GM11168 (cell line): Measurements from ENCODE around the gene POU6F1.
"Not testable (repeated sequence)": the region's sequence is repeated elsewhere in the genome, so short reads cannot be mapped to it uniquely, and the experiment has no call there.

Experiments
- in situ Hi-C: fragments of 300-500 bp; cut with MboI; formaldehyde crosslinking; loops from one replicate; pipeline ENCODE4 v1.12.0; 2022; ENCODE audit warnings: low sequenced_read_pairs; ENCODE audit not compliant: unreplicated experiment

Gene POU6F1

GRCh38 chr12:51217968-51218606 lies at the start of gene POU6F1:
POU6F1 (minus strand) TSS chr12:51218062; CDS start chr12:51206836, 11,226 bp downstream.
- in situ Hi-C loops: no loop called here

- in situ Hi-C loops: no loop called here
Observed at GRCh38 chr12:51265024-51265423, 47.2 kb upstream of the POU6F1 start.

- in situ Hi-C loops: no loop called here
Observed at GRCh38 chr12:51264297-51264696, 46.4 kb upstream of the POU6F1 start.

GRCh38 chr12:51263341-51263740 lies 45.5 kb upstream of the POU6F1 start:
- in situ Hi-C loops: no loop called here

- in situ Hi-C loops: no loop called here
Observed at GRCh38 chr12:51262758-51263177, 44.9 kb upstream of the POU6F1 start.

GRCh38 chr12:51259600-51259999 lies 41.7 kb upstream of the POU6F1 start:
- in situ Hi-C loops: not testable (repeated sequence)

- in situ Hi-C loops: no loop called here
Observed at GRCh38 chr12:51254536-51254935, 36.7 kb upstream of the POU6F1 start.

GRCh38 chr12:51253276-51253675 lies 35.4 kb upstream of the POU6F1 start:
- in situ Hi-C loops: no loop called here

- in situ Hi-C loops: no loop called here
Observed at GRCh38 chr12:51247523-51248206, 29.8 kb upstream of the POU6F1 start.

- in situ Hi-C loops: no loop called here
Observed at GRCh38 chr12:51246254-51246853, 28.5 kb upstream of the POU6F1 start.

GRCh38 chr12:51245476-51246253 lies 27.8 kb upstream of the POU6F1 start:
- in situ Hi-C loops: no loop called here

- in situ Hi-C loops: no loop called here
Observed at GRCh38 chr12:51244269-51244668, 26.4 kb upstream of the POU6F1 start.

GRCh38 chr12:51242876-51243275 lies 25.0 kb upstream of the POU6F1 start:
- in situ Hi-C loops: no loop called here

- in situ Hi-C loops: no loop called here
Observed at GRCh38 chr12:51242120-51242519, 24.3 kb upstream of the POU6F1 start.

- in situ Hi-C loops: no loop called here
Observed at GRCh38 chr12:51240971-51241370, 23.1 kb upstream of the POU6F1 start.

GRCh38 chr12:51238510-51239334 lies 20.9 kb upstream of the POU6F1 start, which contains the start of gene DAZAP2:
DAZAP2 (plus strand) TSS chr12:51238826; CDS start chr12:51238908, 82 bp downstream.
- in situ Hi-C loops: no loop called here

- in situ Hi-C loops: no loop called here
Observed at GRCh38 chr12:51238037-51238509, 20.2 kb upstream of the POU6F1 start.

GRCh38 chr12:51234530-51234929 lies 16.7 kb upstream of the POU6F1 start:
- in situ Hi-C loops: no loop called here

- in situ Hi-C loops: no loop called here
Observed at GRCh38 chr12:51232642-51233041, 14.8 kb upstream of the POU6F1 start.
